Measurements from ENCODE around the gene UCK1.
"Not testable (repeated sequence)": the region's sequence is repeated elsewhere in the genome, so short reads cannot be mapped to it uniquely, and the experiment has no call there.

Gene UCK1

GRCh38 chr9:131523451-131524435, 7.3 kb downstream of the UCK1 start:
- no peak for DNase-seq (ENCODE audit: low read depth)

DNA sequence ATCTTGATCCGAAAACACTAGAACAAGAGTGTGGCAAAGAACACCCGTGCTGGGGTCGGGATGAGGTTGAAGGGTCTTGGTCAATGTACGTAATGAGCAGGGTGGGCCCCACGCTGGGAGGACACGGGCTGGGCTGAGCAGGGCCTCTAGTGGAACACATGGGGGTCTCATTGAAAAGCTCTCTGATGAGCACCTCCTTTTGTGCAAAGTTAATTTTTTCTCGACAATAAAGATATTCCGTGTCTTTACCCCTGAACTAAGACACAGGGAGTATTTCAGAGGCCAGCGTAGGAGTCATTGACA, 8.0 kb downstream of the UCK1 start:
- DNase-seq (ENCODE audit: low read depth), result no peak

- DNase-seq (ENCODE audit: low read depth), result no peak
Measured at GRCh38 chr9:131522257-131523085, 8.6 kb downstream of the UCK1 start.

DNA sequence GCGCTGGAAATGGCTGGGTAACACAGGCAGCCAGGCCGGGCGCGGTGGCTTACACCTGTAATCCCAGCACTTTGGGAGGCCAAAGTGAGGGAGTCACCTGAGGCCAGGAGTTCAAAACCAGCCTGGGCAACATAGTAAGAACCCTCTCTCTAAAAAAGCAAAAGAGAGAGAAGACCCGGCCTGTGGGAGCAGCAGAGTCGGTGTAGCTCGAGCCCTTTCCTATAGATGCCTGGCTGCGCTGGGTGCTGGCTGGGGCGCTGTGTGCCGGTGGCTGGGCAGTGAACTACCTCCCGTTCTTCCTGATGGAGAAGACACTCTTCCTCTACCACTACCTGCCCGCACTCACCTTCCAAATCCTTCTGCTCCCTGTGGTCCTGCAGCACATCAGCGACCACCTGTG, 9.2 kb downstream of the UCK1 start:
- no peak for DNase-seq (ENCODE audit: low read depth)

DNA sequence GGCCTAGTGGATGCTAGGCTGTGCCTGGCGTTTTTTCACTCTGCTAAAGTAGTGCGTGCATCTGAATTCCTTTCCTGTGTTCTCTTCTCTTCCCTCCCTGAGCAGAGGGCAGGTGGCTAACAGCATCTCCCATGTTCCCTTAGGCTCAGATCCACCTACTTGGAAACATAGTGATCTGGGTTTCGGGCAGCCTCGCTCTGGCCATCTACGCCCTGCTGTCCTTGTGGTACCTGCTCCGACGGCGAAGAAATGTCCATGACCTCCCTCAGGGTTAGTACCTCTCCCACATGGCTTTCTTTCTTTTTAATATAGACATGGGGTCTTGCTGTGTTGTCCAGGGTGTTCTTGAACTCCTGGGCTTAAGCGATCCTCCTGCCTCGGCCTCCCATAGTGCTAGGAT, 9.9 kb downstream of the UCK1 start:
- DNase-seq (ENCODE audit: low read depth), result no peak

- DNase-seq (ENCODE audit: low read depth), result no peak
Measured at GRCh38 chr9:131520503-131520902, 10.6 kb downstream of the UCK1 start.

DNA sequence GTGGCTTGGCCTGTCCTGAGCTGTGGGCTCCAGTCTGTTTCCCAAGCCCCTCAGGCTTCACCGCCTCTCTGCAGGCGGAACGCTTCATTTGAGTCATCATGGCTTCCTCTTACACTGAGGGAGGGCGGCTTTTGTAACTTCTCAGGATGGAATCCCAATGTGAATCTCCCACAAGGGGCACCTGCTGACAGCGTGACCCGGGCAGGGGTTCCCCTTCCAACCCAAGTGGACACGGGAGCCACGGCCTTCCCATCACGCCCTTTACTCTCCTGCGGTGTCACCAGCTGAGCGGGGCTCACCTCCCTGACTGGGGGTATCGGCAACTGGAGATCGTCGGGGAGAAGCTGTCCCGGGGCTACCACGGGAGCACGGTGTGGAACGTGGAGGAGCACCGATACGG, 12.5 kb downstream of the UCK1 start:
- DNase-seq (ENCODE audit: low read depth), result no peak

- DNase-seq (ENCODE audit: low read depth), result no peak
Measured at GRCh38 chr9:131517761-131518190, 13.3 kb downstream of the UCK1 start.

DNA sequence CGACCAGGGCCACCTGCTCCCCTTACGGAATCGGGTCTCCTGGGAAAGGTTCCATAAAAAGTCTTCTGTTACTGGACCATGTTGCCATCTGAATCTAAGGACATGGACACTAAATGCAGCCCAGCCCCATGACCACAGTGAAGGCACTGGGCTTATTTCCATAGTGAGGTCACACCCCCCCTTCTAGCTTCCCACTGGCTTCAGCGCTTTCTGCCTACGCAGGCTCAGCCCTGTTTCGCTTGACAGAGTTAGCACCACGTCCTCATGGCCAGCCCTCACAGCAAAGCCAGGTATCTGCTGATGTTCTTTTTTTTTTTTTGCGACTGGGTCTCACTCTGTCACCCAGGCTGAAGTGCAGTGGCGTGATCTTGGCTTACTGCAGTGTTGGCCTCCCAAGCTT, 14.1 kb downstream of the UCK1 start:
- no peak for DNase-seq (ENCODE audit: low read depth)

DNA sequence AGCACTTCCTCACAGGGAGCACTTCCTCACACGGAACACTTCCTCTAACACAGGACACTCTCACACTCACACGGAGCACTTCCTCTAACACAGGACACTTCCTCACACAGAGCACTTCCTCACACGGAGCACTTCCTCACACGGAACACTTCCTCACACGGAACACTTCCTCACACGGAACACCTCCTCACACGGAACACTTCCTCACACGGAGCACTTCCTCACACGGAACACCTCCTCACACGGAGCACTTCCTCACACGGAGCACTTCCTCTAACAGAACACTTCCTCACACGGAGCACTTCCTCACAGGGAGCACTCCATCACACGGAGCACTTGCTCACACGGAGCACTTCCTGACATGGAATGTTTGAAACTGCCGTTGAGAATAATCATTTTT, 15.0 kb downstream of the UCK1 start:
- DNase-seq (ENCODE audit: low read depth), result no peak

- DNase-seq (ENCODE audit: low read depth), result not testable (repeated sequence)
Measured at GRCh38 chr9:131515559-131516031, 15.5 kb downstream of the UCK1 start.

DNA sequence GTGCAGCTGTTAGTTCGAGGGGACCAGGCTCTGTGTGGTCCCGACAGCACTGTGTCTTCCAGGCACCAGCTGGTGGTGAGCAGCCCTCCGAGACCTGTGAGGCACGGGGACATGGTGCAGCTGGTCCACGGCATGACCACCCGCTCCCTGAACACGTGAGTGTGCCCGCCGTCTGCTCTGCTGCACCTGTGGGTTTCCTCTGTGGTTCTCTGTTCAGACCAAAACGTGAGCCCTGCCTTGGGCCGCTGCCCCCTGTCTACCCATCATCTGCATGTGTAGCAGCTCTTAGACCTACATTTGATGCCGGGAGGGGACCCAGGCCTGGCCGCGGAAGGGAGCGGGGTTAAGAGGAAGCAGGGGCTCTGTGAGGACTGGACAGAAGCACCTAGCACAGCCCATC, 17.9 kb downstream of the UCK1 start:
- DNase-seq (ENCODE audit: low read depth), result no peak

DNA sequence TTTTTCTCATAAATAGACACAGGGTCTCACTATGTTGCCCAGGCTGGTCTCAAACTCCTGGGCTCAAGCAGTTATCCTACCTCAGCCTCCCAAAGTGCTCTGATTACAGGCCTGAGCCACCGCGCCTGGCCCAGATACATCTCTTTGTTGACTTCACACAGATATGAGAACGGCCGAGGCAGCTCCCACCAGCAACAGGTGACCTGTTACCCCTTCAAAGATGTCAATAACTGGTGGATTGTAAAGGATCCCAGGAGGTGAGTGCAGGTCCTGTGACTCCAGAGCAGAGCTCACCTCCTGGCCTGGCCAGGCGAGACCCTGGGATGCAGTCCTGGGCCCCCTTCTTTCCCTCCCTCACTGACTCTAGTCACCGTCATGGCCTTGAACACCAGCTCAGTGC, 19.2 kb downstream of the UCK1 start:
- DNase-seq (ENCODE audit: low read depth), result no peak

GRCh38 chr9:131511416-131511815, 19.6 kb downstream of the UCK1 start:
- no peak for DNase-seq (ENCODE audit: low read depth)

DNA sequence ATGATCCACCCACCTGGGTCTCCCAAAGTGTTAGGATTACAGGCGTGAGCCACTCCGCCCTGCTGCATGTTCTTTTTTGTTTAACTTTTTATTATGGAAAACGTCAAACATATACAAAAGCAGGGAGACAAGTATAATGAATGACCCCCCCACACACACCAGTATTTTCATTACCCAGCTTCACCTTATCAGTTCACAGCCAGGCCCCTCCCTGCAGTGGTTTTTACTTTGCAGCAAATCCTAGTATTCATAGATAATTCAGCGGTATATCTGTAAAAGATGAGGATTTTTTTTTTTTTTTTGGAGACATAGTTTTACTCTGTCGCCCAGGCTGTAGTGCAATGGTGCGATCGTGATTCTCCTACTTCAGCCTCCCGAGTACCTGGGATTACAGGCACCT, 26.1 kb downstream of the UCK1 start:
- no peak for DNase-seq (ENCODE audit: low read depth)

GRCh38 chr9:131503626-131504465, 27.2 kb downstream of the UCK1 start:
- DNase-seq (ENCODE audit: low read depth), result no peak

DNA sequence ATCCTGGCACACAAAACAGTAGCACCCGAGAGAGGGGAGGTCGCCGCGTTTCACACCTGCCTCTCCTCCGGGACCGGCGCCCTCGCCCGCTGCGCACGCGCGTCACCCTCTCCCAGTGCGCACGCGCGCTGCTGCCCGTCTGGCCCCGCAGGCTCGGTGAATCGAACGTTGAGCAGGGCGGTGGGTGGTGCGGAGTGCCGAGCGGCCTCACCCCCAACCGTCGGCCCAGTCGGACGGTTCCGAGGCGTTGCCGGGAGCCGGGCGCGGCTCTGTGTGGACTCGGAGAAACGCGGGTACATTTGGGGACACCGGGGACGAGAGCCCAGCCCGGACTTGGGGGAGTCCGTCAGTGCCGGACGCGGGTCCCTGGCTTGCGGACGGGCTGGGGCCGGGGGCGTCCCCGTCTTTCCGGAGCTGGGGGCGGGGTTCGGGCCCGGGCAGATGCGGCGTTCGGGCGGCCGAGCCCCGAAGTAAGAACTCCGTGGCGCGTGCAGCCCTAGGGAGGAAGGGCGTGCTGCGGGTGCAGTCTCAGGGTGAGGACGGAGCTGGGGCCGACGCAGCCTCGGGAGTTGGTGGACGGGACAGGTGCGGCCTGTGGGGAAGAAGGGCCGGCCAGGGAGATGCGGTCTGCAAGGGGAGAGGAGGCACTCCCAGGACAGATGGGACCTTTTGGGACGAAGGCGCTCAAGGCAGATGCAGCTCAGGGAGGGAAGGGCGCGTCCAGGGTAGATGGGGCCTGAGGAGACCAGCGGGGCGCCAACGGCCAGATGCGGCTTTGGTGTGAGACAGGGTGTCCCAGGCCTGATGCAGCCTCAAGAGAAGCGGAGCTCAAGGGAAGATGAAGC, 28.1 kb downstream of the UCK1 start, which contains the start of gene POMT1:
POMT1 (plus strand) TSS at position 138 of the 845 bp plus-strand sequence. CDS start 1,301 bp downstream, outside the sequence.
- peak; percentile 32 for DNase-seq (ENCODE audit: low read depth)

DNA sequence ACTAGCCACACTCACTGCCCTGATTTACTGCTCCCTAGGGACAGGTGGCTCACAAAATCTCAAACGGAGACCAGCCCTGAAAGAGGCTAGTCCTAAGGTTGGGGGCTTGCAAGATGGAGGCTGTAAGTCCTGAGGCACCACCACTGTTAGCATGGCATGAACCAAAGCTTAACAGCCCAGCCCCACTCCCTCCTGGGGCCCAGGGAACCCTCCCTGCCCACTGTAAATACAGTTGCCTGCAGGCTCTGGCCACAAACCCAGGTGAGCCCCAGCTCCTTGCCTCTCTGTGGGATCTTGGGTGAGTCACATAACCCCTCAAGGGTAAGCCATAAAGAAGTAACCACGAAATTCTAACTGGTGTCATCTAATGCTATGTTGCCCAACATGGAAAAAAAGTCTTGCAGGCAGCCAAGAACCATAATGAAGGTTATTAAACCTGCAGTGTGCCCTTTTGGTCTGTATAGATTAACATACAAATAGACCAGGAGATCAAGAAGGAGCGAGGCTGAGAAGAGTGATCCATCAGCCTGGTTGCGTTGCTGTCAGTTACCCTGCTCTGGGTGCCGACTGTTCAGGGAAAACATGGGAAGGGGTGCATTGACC, 30.0 kb downstream of the UCK1 start:
- peak; percentile 22 for DNase-seq (ENCODE audit: low read depth)

DNA sequence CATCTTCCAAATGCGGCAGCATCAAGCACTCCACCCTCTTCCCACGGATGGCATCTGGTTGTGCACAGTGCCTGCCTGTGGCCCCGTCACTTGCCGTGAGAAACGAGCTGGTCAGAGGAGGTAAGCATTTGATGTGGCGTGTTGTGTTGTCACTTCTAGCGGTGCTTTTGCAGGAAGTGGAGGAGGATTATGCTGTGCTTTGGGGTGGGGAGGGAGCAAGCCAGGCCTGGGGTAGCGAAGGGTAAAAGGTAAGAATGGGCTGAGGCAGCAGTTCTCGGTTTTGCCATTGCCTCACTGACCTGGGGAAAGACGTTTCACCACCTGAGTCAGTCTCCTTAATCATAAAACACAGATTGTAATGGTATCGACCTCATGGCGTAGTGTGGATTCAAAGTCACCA, 30.7 kb downstream of the UCK1 start:
- no peak for DNase-seq (ENCODE audit: low read depth)

DNA sequence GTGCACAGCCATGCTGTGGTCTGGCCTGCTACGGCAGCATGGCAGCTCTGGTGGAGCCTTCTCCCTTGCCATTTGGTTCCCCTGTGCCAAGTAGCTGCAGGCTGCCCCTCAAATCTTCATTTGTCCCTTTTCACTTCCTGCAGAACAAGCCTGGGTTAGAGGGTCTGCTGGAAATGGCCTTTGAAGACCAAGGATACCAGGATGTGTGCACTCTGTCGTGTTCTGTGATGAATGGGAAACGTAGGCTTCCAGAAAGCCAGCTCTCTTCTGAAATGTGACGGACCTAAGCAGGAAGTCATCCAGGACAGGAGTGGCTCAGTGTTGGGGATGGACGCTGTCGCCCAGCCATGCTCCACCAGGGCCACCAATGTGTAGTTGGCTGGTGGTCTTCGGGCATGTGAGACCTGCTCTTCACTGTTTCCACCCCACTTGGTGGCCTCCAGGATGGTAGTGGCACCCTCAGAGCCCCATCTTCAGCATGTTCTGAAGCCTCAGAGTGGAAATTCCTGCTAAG, 31.8 kb downstream of the UCK1 start:
- no peak for DNase-seq (ENCODE audit: low read depth)

All from HS-5 (cell line).